Measurements from ENCODE around the gene GALNTL6. TPM values are rescaled to one million over a fixed set of nuclear protein-coding genes. Genes with fewer than 3 reads are reported as not detected.
A peak's percentile ranks its signal among the peaks of the same experiment; 100 is the strongest.

GALNTL6 gene
- total and polyA plus RNA-seq, 2 donors (not counting 1 experiment from before 2014, with no cell fraction given), result not detected

GRCh38 chr4:172141025-172141424 lies 327.8 kb downstream of the GALNTL6 start:
- Histone ChIP-seq H3K27me3 (ENCODE audit: control insufficient read depth, insufficient read depth, low read length) (no peaks in the 10 kb centered on the region), H3K79me2 (ENCODE audit: control insufficient read depth, insufficient read depth, low read length) (no peaks in the 10 kb centered on the region), H3K36me3 (ENCODE audit: control insufficient read depth, insufficient read depth, low read length) (no peaks in the 10 kb centered on the region), H3K4me2 (ENCODE audit: extremely low read depth, insufficient read depth, low read length) (no peak overlapping the region), H3K4me1 (ENCODE audit: control insufficient read depth, extremely low read depth, insufficient read depth, low read length) (no peaks in the 10 kb centered on the region), H3K9ac (ENCODE audit: insufficient read depth, low read length) (no peak overlapping the region), H2AFZ (ENCODE audit: low read length) (no peak overlapping the region), H3K27ac (ENCODE audit: insufficient read depth, low read length) (no peak overlapping the region), H3K9me3 (ENCODE audit: control insufficient read depth, insufficient read depth, low read depth, low read length) (no peaks in the 10 kb centered on the region), H4K20me1 (ENCODE audit: control insufficient read depth, extremely low read depth, insufficient read depth, low read length) (no peaks in the 10 kb centered on the region), H3K4me3 (replicated peaks in 1 of 4; ENCODE audit: control extremely low read depth in 1 of 4, insufficient read depth in 1 of 4, low read depth in 3 of 4, low read length in 4 of 4) (no peak overlapping the region)
- TF ChIP-seq CTCF (conservative IDR thresholded peaks at IDR 0.05 in 1 of 2, IDR thresholded peaks at IDR 0.05 in 1 of 2; ENCODE audit: low read depth in 1 of 2, low read length in 2 of 2) (no peak), EZH2 (IDR thresholded peaks at IDR 0.05; ENCODE audit: low read length, missing control alignments) (no peak)
- DNase-seq (ENCODE audit: low read depth in 2 of 2), result no peak

- no peaks in the 10 kb centered on the region for H3K36me3 ChIP-seq (ENCODE audit: control insufficient read depth, insufficient read depth, low read length)
- no peaks in the 10 kb centered on the region for H3K9me3 ChIP-seq (ENCODE audit: control insufficient read depth, insufficient read depth, low read depth, low read length)
- H3K27me3 ChIP-seq (ENCODE audit: control insufficient read depth, insufficient read depth, low read length), result no peaks in the 10 kb centered on the region
- no peak overlapping the region for H3K27ac ChIP-seq (ENCODE audit: insufficient read depth, low read length)
- peak; percentile 26 to 66 for DNase-seq (ENCODE audit: low read depth in 2 of 2)
- no peak overlapping the region for H2AFZ ChIP-seq (ENCODE audit: low read length)
- H3K4me1 ChIP-seq (ENCODE audit: control insufficient read depth, extremely low read depth, insufficient read depth, low read length), result no peaks in the 10 kb centered on the region
- no peak overlapping the region for H3K9ac ChIP-seq (ENCODE audit: insufficient read depth, low read length)
- no peaks in the 10 kb centered on the region for H4K20me1 ChIP-seq (ENCODE audit: control insufficient read depth, extremely low read depth, insufficient read depth, low read length)
- TF ChIP-seq EZH2 (IDR thresholded peaks at IDR 0.05; ENCODE audit: low read length, missing control alignments) (no peak), CTCF (conservative IDR thresholded peaks at IDR 0.05 in 1 of 2, IDR thresholded peaks at IDR 0.05 in 1 of 2; ENCODE audit: low read depth in 1 of 2, low read length in 2 of 2) (no peak)
- H3K79me2 ChIP-seq (ENCODE audit: control insufficient read depth, insufficient read depth, low read length), result no peaks in the 10 kb centered on the region
- H3K4me3 ChIP-seq (replicated peaks in 1 of 4; ENCODE audit: control extremely low read depth in 1 of 4, insufficient read depth in 1 of 4, low read depth in 3 of 4, low read length in 4 of 4), result no peak overlapping the region
- no peak overlapping the region for H3K4me2 ChIP-seq (ENCODE audit: extremely low read depth, insufficient read depth, low read length)
Observed at GRCh38 chr4:172142281-172142741, 329.1 kb downstream of the GALNTL6 start.

GRCh38 chr4:172143605-172144314 lies 330.6 kb downstream of the GALNTL6 start:
- Histone ChIP-seq H3K27me3 (ENCODE audit: control insufficient read depth, insufficient read depth, low read length) (no peaks in the 10 kb centered on the region), H3K36me3 (ENCODE audit: control insufficient read depth, insufficient read depth, low read length) (no peaks in the 10 kb centered on the region), H3K79me2 (ENCODE audit: control insufficient read depth, insufficient read depth, low read length) (no peaks in the 10 kb centered on the region), H3K27ac (ENCODE audit: insufficient read depth, low read length) (no peak overlapping the region), H3K4me1 (ENCODE audit: control insufficient read depth, extremely low read depth, insufficient read depth, low read length) (no peaks in the 10 kb centered on the region), H4K20me1 (ENCODE audit: control insufficient read depth, extremely low read depth, insufficient read depth, low read length) (no peaks in the 10 kb centered on the region), H3K4me3 (replicated peaks in 1 of 4; ENCODE audit: control extremely low read depth in 1 of 4, insufficient read depth in 1 of 4, low read depth in 3 of 4, low read length in 4 of 4) (no peak overlapping the region), H2AFZ (ENCODE audit: low read length) (no peak overlapping the region), H3K9me3 (ENCODE audit: control insufficient read depth, insufficient read depth, low read depth, low read length) (no peaks in the 10 kb centered on the region), H3K4me2 (ENCODE audit: extremely low read depth, insufficient read depth, low read length) (no peak overlapping the region), H3K9ac (ENCODE audit: insufficient read depth, low read length) (no peak overlapping the region)
- DNase-seq (ENCODE audit: low read depth in 2 of 2), result no peak
- TF ChIP-seq EZH2 (IDR thresholded peaks at IDR 0.05; ENCODE audit: low read length, missing control alignments) (no peak), CTCF (conservative IDR thresholded peaks at IDR 0.05 in 1 of 2, IDR thresholded peaks at IDR 0.05 in 1 of 2; ENCODE audit: low read depth in 1 of 2, low read length in 2 of 2) (no peak)
